HG03439 (cell line): ENCODE measurements around the gene COL23A1.

Experiments used
- ATAC-seq: cut with Tn5 transposase; IDR thresholded peaks from one replicate; pipeline ENCODE4 v1.9.1; 2021; ENCODE audit warnings: mild to moderate bottlenecking, moderate library complexity; ENCODE audit not compliant: unreplicated experiment

COL23A1 gene

GRCh38 chr5:178557416-178557815, 32.8 kb downstream of the COL23A1 start:
- no peak for ATAC-seq

DNA sequence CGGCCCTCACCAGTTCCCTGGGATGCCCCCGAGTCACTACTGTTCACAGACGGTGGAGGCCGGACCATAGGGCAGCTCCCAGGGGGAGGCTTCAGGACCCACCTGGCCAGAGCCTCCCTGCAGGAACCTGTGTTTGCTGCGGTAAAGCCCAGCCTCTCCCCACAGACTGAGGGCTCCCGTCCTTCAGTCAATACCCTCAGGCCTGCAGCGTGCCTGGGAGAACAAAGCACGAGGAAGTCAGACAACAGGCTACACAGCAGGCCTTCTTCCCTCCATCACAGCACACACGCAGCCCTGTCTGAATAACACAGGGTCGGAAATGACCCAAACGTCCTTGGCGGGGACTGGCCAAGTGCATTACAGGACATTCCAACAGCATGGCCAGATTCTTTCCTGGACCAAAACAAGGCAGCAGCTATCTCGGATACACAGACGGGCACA, 34.4 kb downstream of the COL23A1 start:
- ATAC-seq, result no peak

DNA sequence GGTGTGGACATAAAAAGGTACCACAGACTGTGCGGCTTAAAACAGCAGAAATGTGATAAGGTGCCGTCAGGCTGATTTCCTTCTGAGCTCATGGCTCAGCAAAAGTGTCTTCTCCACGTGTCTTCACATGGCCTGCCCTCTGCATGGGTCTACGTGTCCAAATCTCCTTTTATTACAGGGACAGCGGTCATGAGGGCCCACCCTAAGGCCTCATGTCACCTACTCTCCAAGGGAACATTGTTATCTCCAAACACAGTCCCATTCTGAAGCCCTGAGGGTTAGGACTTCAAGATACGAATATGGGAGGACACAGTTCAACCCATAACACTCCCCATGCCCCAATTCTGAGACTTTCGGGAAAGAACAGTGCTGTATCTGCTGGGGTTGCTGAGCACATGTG, 35.2 kb downstream of the COL23A1 start:
- no peak for ATAC-seq

GRCh38 chr5:178554311-178554710, 35.9 kb downstream of the COL23A1 start:
- ATAC-seq, result no peak

DNA sequence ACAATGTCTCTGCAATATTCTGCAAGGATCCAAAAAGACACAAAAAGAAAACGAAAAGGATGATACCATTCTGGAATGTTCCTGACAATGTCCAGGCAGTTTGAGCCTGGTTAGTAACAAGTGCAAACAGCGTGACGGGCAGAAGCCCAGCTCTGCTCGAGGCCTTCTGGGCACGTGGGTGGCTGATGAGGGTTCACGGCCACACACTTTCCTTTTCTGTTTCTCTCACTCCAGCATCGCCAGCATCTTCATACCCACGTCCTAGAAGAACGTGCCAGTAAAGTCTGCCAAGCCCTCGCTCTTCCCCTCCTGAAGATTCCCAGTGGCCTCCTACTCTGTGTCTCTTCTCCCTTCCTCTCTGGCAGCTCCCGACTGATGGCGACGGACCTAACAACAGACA, 36.7 kb downstream of the COL23A1 start:
- no peak for ATAC-seq

- ATAC-seq, result no peak
These were observed 38.7 kb downstream of the COL23A1 start for GRCh38 chr5:178551468-178551867.

DNA sequence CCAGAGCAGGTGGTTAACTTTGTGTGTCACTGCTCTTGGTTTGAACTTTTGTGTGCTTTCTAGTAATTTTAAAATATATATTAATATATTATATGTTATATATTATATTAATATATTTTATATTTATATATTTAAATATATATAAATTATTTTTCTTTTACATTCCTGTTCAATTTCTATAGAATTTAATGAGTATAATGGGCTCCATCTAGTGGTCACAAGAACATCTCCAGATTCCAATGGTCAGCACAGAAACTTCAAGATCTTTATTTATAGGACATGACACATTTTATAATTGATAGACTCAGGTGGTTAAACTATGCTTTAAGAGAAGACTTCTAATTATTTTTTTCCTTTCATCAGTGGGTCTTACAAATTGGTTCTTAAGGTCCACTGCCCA, 39.1 kb downstream of the COL23A1 start:
- no peak for ATAC-seq

DNA sequence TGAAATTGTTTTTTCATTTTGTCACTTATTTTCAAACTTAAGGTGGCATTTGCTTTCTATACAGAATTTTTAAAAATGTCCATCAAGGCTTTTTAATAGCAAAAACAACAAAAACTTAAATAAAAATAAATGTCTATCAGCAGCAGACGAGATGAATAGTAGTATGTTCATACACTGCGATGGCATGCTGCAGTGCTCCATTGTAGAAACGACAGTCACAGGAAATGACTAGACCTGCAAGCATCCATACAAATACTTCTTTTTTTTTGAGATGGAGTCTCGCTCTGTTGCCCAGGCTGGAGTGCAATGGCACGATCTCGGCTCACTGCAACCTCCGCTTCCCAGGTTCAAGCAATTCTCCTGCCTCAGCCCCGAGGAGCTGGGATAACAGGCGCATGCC, 41.4 kb downstream of the COL23A1 start:
- no peak for ATAC-seq

- no peak for ATAC-seq
These were observed 42.3 kb downstream of the COL23A1 start for GRCh38 chr5:178547753-178548415.

GRCh38 chr5:178547052-178547666, 43.0 kb downstream of the COL23A1 start:
- no peak for ATAC-seq

- no peak for ATAC-seq
These were observed 43.5 kb downstream of the COL23A1 start for GRCh38 chr5:178546675-178547033.

GRCh38 chr5:178545941-178546674, 44.1 kb downstream of the COL23A1 start:
- no peak for ATAC-seq

DNA sequence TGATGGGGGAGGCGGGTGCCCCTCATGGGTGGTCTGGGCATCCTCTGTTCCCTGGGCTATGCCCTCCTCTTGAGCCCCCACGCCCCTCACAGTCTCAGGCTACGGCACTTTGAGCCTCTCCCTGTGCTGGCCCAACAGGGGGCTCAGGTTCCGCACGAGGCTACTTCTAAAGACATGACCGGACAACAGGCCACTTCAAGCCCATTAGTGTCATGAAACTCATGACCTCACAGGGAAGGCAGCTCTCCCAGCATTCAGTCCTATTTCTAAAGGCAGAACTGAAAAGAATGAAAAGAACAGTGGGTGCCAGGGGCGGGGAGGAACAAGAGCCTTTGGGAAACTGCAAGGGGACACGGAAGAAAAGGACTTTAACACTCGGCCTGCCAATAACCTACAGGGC, 45.0 kb downstream of the COL23A1 start:
- no peak for ATAC-seq

GRCh38 chr5:178544166-178544834, 45.9 kb downstream of the COL23A1 start:
- ATAC-seq, result no peak

DNA sequence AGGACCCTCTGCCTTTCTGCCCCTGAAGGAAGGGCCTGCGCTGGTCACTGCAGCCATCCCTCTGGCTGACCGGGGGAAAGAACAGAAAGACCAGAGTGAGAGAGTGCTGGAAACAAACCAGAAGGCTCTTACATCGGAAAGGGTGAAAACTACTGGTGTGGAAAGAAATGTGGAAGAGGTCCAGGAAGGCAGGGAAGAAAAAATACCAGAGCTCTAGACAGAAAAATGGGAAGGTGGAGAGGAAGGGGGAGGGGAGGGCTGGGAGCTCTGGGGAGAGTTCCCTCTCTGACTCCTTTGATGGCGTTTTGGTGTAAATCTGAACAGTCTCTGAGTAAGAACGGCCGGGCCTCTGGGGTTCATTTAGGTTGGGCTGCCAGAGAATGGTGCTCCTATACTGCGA, 47.7 kb downstream of the COL23A1 start:
- ATAC-seq, result no peak

GRCh38 chr5:178540526-178540925, 49.7 kb downstream of the COL23A1 start:
- no peak for ATAC-seq

DNA sequence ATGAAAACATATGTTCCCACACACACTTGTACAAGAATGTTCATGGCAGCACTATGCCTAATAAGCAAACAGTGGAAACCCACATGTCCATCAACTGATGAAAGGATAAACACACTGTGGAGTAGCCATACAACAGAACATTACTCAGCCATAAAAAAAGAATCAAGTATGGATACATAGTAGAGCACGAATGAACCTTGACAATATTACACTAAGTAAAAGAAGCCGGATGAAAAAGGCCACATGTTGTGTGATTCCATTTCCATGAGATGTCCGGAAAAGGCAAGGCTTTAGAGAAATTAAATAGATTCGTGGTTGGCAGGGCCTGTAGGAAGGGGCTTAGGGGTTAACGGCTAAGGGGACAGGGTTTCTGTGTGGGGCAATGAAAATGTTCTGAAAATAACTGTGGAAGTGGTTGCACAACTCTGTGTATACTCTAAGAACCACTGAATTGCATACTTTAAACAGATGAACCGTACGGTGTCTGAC, 51.4 kb downstream of the COL23A1 start:
- no peak for ATAC-seq

DNA sequence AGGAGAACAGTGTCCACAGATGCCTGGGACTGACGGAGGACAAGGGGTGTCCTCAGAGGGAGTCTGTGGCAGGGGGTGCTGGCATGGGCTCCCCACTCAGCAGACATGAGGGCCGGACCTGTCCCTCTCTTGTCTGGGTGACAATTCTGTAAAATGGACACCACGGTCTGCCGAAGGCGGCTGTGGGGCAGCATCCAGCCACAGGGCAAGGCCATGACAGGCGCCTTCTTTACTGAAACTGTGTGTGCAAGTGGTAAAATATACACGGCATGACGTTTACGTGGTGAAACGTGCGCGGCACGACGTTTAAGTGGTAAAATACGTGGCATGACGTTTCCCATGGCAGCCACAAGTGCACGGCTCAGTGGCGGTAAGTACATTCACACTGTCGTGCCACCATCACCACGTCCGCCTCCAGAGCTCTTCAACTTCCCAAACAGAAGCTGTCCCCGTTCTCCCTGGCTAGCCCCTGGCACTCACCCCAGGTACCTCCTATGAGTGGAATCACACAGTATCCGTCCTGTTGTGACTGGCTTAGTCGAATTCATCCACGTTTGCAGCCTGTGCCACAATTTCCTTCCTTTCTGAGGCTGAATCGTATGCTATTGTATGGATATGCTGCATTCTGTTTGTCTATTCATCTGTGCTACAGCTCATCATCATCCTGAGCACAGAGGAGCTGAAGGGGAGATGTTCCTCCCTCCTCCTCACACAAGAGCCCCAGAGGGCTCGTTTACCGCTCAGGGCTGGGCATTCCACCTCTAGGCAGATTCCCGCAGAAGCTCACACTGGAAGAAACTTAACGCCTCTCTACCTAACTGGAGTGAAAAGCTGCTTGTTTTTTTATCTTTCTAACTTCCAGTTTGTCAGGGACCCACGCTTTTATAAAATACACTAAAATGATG, 52.5 kb downstream of the COL23A1 start:
- ATAC-seq, result no peak

DNA sequence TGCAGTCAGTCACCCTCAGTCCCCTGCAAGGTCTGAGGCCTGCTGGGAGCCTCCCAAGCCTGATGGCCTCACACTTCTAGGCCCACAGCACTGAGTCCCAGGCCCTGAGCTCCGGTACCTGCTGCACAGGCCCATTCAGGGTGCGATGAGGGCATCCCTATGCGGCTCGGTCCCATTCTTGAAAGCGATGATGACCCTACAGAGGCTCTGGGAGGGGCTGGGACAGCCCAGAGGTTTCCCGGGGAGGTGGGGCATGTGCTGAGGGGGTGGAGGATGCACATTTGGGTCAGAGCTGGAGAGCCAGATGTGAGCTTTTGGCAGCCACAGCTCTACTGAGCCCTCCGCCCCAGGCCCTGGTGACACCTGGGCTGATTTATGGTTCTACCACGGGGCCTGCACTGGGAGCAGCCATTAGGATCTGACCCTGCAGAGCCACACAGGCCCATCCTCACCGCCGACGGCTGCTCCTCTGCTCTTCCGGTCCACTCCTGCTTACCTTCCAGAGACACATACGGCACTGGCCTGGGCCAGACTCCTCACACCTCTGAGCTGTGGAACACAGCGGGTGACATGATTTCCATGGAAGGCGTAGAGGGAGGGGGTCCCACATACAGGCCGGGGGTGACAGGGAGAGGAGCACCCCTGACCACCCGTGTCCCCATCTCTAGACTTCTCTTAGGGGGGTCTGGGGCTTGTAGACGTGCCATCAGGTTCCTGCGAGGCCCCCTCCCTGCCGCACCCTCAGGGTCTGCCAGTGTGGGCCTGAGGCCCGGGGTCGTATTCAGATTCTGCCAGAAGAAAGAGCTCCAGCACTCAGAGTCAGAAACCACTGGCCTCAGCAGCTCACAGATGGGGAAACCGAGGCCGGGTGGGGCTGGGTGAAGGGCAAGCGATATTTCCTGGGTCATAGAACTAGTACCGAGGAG, 53.4 kb downstream of the COL23A1 start:
- ATAC-seq, result no peak
